ENCODE measurements around the gene GRIN2D. TPM values are rescaled to one million over a fixed set of nuclear protein-coding genes. Genes with fewer than 3 reads are reported as not detected.
A peak's percentile ranks its signal among the peaks of the same experiment; 100 is the strongest.

Gene GRIN2D
- 2.7 and 3.2 TPM in 2 replicates for total RNA-seq
- 3.5 and 3.9 TPM in 2 replicates for polyA plus RNA-seq

- no peak for TF ChIP-seq CTCF (IDR thresholded peaks at IDR 0.05; ENCODE audit: low read depth, low read length)
- Histone ChIP-seq H3K27me3 (peaks cover 19% of the 10 kb centered on the region), H3K36me3 (peaks cover 6% of the 10 kb centered on the region), H3K4me1 (ENCODE audit: low read depth) (peaks cover 17% of the 10 kb centered on the region), H3K4me3 (peak within 1 kb of the TSS; percentile 37), H3K27ac (no peak within 1 kb of the TSS), H3K9me3 (ENCODE audit: low read depth) (no peaks in the 10 kb centered on the region)
- peak; percentile 47 to 62 for DNase-seq (ENCODE audit: low read depth in 1 of 2, low spot score in 1 of 2)
Measured at GRCh38 chr19:48393559-48394330, at the start of gene GRIN2D. TSS of gene GRIN2D (plus strand) at chr19:48393668. CDS start at chr19:48398393, 4,725 bp downstream.

GRCh38 chr19:48344892-48345291 lies 48.6 kb upstream of the GRIN2D start:
- Histone ChIP-seq H3K36me3 (no peaks in the 10 kb centered on the region), H3K27ac (no peak overlapping the region), H3K4me3 (no peak overlapping the region), H3K27me3 (no peaks in the 10 kb centered on the region), H3K4me1 (ENCODE audit: low read depth) (no peaks in the 10 kb centered on the region), H3K9me3 (ENCODE audit: low read depth) (no peaks in the 10 kb centered on the region)
- TF ChIP-seq CTCF (IDR thresholded peaks at IDR 0.05; ENCODE audit: low read depth, low read length) = no peak
- DNase-seq (ENCODE audit: low read depth in 1 of 2, low spot score in 1 of 2) = no peak

DNA sequence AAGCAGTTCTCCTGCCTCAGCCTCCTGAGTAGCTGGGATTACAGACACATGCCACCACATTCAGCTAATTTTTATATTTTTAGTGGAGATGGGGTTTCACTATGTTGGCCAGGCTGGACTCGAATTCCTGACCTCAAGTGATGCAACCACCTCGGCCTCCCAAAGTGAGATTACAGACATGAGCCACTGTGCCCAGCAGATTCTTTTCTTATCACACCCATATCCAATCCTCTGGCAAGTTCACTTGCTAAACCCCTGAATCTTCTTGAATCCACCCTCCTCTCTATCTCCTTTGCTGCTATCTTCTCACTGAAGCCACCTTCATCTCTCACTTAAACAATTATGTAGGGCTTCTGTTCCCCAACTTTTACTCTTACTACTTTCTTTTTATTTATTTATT lies 47.3 kb upstream of the GRIN2D start:
- no peaks in the 10 kb centered on the region for H3K36me3 ChIP-seq
- no peaks in the 10 kb centered on the region for H3K9me3 ChIP-seq (ENCODE audit: low read depth)
- DNase-seq (ENCODE audit: low read depth in 1 of 2, low spot score in 1 of 2) = peak in 1 of 2 donors; percentile 54
- H3K27me3 ChIP-seq = no peaks in the 10 kb centered on the region
- no peak overlapping the region for H3K4me3 ChIP-seq
- no peak overlapping the region for H3K27ac ChIP-seq
- TF ChIP-seq CTCF (IDR thresholded peaks at IDR 0.05; ENCODE audit: low read depth, low read length) = no peak
- H3K4me1 ChIP-seq (ENCODE audit: low read depth) = no peaks in the 10 kb centered on the region

GRCh38 chr19:48348045-48348444 lies 45.4 kb upstream of the GRIN2D start:
- H3K27me3 ChIP-seq = no peaks in the 10 kb centered on the region
- H3K4me3 ChIP-seq = no peak overlapping the region
- no peaks in the 10 kb centered on the region for H3K9me3 ChIP-seq (ENCODE audit: low read depth)
- peak in 1 of 2 donors; percentile 20 for DNase-seq (ENCODE audit: low read depth in 1 of 2, low spot score in 1 of 2)
- peak overlapping the region; percentile 55 for H3K27ac ChIP-seq
- H3K36me3 ChIP-seq = no peaks in the 10 kb centered on the region
- no peak for TF ChIP-seq CTCF (IDR thresholded peaks at IDR 0.05; ENCODE audit: low read depth, low read length)
- no peaks in the 10 kb centered on the region for H3K4me1 ChIP-seq (ENCODE audit: low read depth)

DNA sequence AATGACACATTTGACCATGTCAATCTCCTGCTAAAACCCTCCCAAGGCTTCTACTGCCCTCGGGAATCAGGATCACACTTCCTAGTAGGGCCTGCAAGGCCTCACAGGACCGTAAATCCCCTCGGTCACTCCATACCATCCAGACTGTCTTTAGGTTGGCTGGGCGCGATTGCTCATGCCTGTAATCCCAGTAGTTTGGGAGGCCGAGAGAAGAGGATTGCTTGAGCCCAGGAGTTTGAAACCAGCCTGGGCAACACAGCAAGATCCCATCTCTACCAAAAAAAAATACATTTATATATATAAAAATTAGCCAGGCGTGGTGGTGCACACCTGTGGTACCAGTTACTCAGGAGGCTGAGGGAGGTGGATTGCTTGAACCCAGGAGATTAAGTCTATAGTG lies 44.7 kb upstream of the GRIN2D start:
- no peak for DNase-seq (ENCODE audit: low read depth in 1 of 2, low spot score in 1 of 2)
- H3K27ac ChIP-seq = no peak overlapping the region
- no peaks in the 10 kb centered on the region for H3K36me3 ChIP-seq
- TF ChIP-seq CTCF (IDR thresholded peaks at IDR 0.05; ENCODE audit: low read depth, low read length) = no peak
- no peaks in the 10 kb centered on the region for H3K27me3 ChIP-seq
- no peaks in the 10 kb centered on the region for H3K4me1 ChIP-seq (ENCODE audit: low read depth)
- no peaks in the 10 kb centered on the region for H3K9me3 ChIP-seq (ENCODE audit: low read depth)
- no peak overlapping the region for H3K4me3 ChIP-seq

Measured in cardiac muscle cell (in vitro differentiated cells and primary cell).